ENCODE measurements around the gene ZNF550.
"Not testable (repeated sequence)": the region's sequence is repeated elsewhere in the genome, so short reads cannot be mapped to it uniquely, and the experiment has no call there.

DNA sequence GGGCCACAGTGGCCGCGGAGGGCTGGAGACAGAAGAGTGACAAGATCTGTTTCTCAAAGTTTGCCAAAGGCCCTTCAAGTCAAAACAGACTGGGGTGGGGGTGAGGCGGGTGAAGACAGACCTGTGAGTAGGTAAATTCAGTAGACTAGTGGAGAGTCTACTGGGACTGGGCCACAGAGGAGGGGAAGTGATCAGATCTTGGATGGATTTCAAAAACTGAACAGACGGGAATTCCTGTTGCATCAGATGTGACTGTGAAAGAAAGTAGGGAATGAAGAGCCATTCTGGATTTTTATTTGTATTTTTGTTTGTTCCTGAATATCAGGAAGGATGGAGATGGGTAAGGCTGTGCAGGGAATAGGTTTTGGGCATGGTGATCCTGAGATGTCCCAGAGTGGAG lies 59.3 kb downstream of the ZNF550 start:
- TF ChIP-seq, protein P1, sequence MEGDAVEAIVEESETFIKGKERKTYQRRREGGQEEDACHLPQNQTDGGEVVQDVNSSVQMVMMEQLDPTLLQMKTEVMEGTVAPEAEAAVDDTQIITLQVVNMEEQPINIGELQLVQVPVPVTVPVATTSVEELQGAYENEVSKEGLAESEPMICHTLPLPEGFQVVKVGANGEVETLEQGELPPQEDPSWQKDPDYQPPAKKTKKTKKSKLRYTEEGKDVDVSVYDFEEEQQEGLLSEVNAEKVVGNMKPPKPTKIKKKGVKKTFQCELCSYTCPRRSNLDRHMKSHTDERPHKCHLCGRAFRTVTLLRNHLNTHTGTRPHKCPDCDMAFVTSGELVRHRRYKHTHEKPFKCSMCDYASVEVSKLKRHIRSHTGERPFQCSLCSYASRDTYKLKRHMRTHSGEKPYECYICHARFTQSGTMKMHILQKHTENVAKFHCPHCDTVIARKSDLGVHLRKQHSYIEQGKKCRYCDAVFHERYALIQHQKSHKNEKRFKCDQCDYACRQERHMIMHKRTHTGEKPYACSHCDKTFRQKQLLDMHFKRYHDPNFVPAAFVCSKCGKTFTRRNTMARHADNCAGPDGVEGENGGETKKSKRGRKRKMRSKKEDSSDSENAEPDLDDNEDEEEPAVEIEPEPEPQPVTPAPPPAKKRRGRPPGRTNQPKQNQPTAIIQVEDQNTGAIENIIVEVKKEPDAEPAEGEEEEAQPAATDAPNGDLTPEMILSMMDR (IDR thresholded peaks at IDR 0.05): not testable (repeated sequence)
- not testable (repeated sequence) for TF ChIP-seq POLR2A (IDR thresholded peaks at IDR 0.05)
